HUES48 (cell line): ENCODE measurements around the gene PCIF1.
"Not testable (repeated sequence)": the region's sequence is repeated elsewhere in the genome, so short reads cannot be mapped to it uniquely, and the experiment has no call there.

Experiments
- H3K27ac ChIP-seq: one replicate; pipeline ENCODE4 v1.7.0; 2013; ENCODE audit warnings: low read depth, low read length, inconsistent platforms
- H3K27me3 ChIP-seq: 2 replicates; pipeline ENCODE4 v1.6.1; 2013; ENCODE audit warnings: mild to moderate bottlenecking, low read length; ENCODE audit not compliant: control insufficient read depth, insufficient read depth
- H3K36me3 ChIP-seq: 2 replicates; pipeline ENCODE4 v1.6.1; 2013; ENCODE audit warnings: low read length; ENCODE audit not compliant: control insufficient read depth, insufficient read depth
- H3K4me1 ChIP-seq: 2 replicates; pipeline ENCODE4 v1.6.1; 2013; ENCODE audit warnings: mild to moderate bottlenecking, low read length; ENCODE audit not compliant: control insufficient read depth, insufficient read depth
- H3K4me3 ChIP-seq: 2 replicates; pipeline ENCODE4 v1.5.1; 2013; ENCODE audit warnings: mild to moderate bottlenecking, low read depth, low read length
- H3K9ac ChIP-seq: 2 replicates; pipeline ENCODE4 v1.6.1; 2013; ENCODE audit warnings: mild to moderate bottlenecking, low read depth, low read length, moderate library complexity
- H3K9me3 ChIP-seq: 2 replicates; pipeline ENCODE4 v1.6.1; 2013; ENCODE audit warnings: low read length; ENCODE audit not compliant: control insufficient read depth, insufficient read depth

Gene PCIF1

DNA sequence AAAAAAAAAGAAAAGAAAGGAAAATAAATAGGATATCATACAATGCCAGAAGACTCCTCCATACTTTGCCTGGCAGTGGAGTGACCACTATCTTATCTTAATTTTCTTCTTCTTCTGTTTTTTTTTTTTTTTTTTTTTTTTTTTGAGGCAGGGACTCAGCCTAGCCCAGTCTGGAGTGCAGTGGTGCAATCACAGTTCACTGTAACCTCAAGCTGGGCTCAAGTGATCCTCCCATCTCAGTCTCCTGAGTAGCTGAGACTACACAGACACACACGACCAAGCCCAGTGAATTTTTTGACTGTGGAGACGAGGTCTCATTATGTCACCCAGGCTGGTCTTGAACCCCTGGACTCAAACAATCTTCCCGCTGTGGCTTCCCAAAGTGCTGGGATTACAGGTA is 57.1 kb downstream of the PCIF1 start:
- H3K27ac ChIP-seq: no peak overlapping the region
- no peaks in the 10 kb centered on the region for H3K9me3 ChIP-seq
- H3K36me3 ChIP-seq: no peaks in the 10 kb centered on the region
- no peak overlapping the region for H3K9ac ChIP-seq
- H3K4me3 ChIP-seq: no peak overlapping the region
- no peaks in the 10 kb centered on the region for H3K27me3 ChIP-seq
- H3K4me1 ChIP-seq: peaks cover 10% of the 10 kb centered on the region

- Histone ChIP-seq H3K9ac (no peak overlapping the region), H3K36me3 (no peaks in the 10 kb centered on the region), H3K27me3 (no peaks in the 10 kb centered on the region), H3K4me3 (no peak overlapping the region), H3K9me3 (no peaks in the 10 kb centered on the region), H3K4me1 (peaks cover 10% of the 10 kb centered on the region), H3K27ac (no peak overlapping the region)
Measured at GRCh38 chr20:45993197-45993951, 58.9 kb downstream of the PCIF1 start.

DNA sequence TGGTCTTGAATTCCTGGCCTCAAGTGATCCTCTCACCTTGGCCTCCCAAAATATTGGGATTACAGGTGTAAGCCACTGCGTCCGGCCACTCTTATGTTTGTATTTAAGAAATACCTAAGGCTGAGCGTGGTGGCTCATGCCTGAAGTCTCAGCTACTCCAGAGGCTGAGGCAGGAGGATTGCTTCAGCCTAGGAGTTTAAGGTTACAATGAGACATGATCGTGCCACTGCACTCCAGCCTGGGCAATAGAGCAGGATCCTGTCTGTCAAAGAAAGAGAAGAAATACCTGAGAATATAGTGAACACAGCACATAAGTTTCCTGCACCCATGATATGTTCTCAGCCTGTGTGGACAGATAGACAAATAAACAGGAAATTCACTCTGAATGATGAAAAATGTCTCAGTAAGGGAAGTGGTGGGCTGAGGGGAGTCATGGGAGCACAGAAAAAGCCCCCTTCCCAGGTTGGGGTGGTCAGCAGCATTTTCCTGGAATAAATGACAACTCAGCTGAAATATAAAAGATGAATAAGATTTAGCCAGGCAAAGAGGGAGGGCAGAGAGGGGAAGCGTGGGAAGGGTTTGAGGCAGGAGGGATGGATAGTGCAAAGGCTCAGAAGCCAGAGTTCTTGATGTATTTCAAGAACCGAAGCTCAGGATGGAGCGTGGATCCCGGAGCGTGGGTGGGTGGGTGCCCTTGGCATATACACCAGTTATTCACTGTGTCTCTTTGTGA is 60.4 kb downstream of the PCIF1 start:
- Histone ChIP-seq H3K27ac (no peak overlapping the region), H3K36me3 (no peaks in the 10 kb centered on the region), H3K9me3 (no peaks in the 10 kb centered on the region), H3K27me3 (no peaks in the 10 kb centered on the region), H3K4me1 (peaks cover 10% of the 10 kb centered on the region), H3K9ac (no peak overlapping the region), H3K4me3 (no peak overlapping the region)

- H3K27ac ChIP-seq, H3K27me3 ChIP-seq, H3K9ac ChIP-seq, H3K9me3 ChIP-seq, H3K36me3 ChIP-seq, H3K4me3 ChIP-seq: not testable (repeated sequence)
- peaks cover 15% of the 10 kb centered on the region for H3K4me1 ChIP-seq
Measured at GRCh38 chr20:45995495-45996097, 61.1 kb downstream of the PCIF1 start.

GRCh38 chr20:45997187-45997586 is 62.7 kb downstream of the PCIF1 start:
- H3K4me1 ChIP-seq: peaks cover 20% of the 10 kb centered on the region

More at GRCh38 chr20:45997187-45997586, 62.7 kb downstream of the PCIF1 start:
- no peak overlapping the region for H3K4me3 ChIP-seq
- H3K9ac ChIP-seq: no peak overlapping the region; the same call in 1 of the 2 replicates
- H3K27me3 ChIP-seq: no peaks in the 10 kb centered on the region
- H3K9me3 ChIP-seq: no peaks in the 10 kb centered on the region
- H3K27ac ChIP-seq: no peak overlapping the region
- no peaks in the 10 kb centered on the region for H3K36me3 ChIP-seq
